ENCODE data around the gene OR6S1.

The OR6S1 gene

DNA sequence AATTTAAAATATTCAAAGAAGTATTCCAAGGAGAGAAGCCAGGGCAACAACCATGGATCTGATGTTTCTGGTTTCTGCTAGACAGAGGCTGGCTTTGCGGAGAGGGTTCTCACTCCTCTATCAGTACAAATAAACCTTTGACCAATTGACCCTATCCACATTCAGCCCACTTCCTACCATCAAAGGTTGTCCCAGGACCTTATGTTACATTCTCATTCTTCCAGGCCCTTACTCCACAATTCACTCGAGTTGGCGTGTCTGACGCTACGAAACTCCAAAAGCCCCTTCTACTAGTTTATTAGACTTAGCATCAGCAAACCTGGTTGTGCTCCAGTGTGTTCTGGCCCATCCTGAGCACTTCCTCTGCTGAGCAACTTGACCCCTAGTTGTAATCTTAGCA, 25.5 kb downstream of the OR6S1 start:
- no peak overlapping the region for H3K4me3 ChIP-seq (replicated peaks; ENCODE audit: low read depth, low read length)
- no peak for TF ChIP-seq CTCF (IDR thresholded peaks at IDR 0.05; ENCODE audit: insufficient read depth, low read length, poor library complexity, severe bottlenecking)
- no peak for DNase-seq (ENCODE audit: extremely low read depth, insufficient read length)
- H3K27me3 ChIP-seq (replicated peaks; ENCODE audit: control insufficient read depth, insufficient read depth, low read length) = no peaks in the 10 kb centered on the region
- H3K36me3 ChIP-seq (ENCODE audit: control insufficient read depth, insufficient read depth, low read length) = no peaks in the 10 kb centered on the region

- H3K36me3 ChIP-seq (ENCODE audit: control insufficient read depth, insufficient read depth, low read length) = no peaks in the 10 kb centered on the region
- TF ChIP-seq CTCF (IDR thresholded peaks at IDR 0.05; ENCODE audit: insufficient read depth, low read length, poor library complexity, severe bottlenecking) = no peak
- no peaks in the 10 kb centered on the region for H3K27me3 ChIP-seq (replicated peaks; ENCODE audit: control insufficient read depth, insufficient read depth, low read length)
- DNase-seq (ENCODE audit: extremely low read depth, insufficient read length) = no peak
- H3K4me3 ChIP-seq (replicated peaks; ENCODE audit: low read depth, low read length) = peak overlapping the region; percentile 49
Measured at GRCh38 chr14:20614038-20614840, 27.3 kb downstream of the OR6S1 start.

DNA sequence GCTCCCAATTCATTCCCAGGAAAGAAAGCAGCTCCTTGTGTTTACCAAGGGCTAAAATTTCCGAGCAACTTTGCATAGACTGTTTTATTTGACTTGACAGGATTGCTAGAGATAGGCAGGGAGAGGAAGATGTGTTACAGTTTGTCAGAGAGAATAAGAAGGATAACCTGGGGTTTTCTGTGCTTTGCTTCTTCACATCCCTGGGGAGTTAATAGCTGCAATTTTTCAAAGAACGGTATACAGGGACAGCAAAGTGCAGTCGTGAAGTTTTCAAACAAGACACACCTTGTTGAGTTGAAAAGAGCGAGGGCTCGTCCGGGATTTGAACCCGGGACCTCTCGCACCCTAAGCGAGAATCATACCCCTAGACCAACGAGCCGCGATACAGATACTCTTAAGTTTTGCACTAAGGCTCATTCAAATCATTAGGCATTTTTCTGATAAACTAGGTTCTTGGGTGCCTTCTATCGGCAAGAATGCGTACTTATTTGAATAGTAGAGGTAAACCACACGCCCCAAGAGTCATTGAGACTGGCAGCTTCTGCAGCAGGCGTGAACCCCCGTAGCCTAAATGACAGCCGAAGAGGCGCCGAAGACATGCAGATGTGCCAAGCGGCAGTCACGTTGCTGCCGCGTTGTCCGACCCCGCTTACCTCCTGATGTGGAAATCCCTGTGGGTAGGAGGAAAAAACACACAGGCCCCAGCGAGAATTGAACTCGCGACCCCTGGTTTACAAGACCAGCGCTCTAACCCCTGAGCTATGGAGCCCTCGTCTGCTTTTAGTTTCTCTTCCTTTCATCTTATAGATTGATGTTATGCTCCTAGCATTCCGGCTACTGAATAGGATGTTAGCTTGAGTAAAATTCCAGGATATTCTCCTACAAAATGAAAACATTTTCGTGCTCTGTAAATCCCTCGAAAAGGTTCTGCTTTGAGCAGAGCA, 28.1 kb downstream of the OR6S1 start:
- DNase-seq (ENCODE audit: extremely low read depth, insufficient read length) = peak; percentile 92
- H3K36me3 ChIP-seq (ENCODE audit: control insufficient read depth, insufficient read depth, low read length) = no peaks in the 10 kb centered on the region
- H3K4me3 ChIP-seq (replicated peaks; ENCODE audit: low read depth, low read length) = peak overlapping the region; percentile 49
- no peaks in the 10 kb centered on the region for H3K27me3 ChIP-seq (replicated peaks; ENCODE audit: control insufficient read depth, insufficient read depth, low read length)
- peak; percentile 39 for TF ChIP-seq CTCF (IDR thresholded peaks at IDR 0.05; ENCODE audit: insufficient read depth, low read length, poor library complexity, severe bottlenecking)

DNA sequence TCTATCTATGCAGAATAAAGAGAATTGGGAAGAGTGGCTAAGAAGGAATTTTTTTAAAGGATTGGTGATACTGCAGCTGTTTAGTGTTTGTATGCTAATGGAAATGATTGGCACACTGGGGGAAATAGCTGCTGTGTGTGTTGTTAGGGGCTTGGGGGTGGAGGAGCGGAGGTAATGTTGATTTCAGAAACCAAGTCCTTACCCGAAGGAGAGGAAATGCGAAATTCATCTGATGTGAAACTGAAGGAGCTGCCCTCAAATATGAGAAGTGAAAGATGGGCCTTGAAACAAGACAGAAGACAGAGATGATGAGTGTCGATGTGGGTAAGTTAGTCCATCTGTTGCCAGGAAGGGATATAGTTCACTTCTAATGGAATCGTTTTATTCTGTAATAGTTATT, 29.1 kb downstream of the OR6S1 start:
- H3K4me3 ChIP-seq (replicated peaks; ENCODE audit: low read depth, low read length) = no peak overlapping the region
- H3K36me3 ChIP-seq (ENCODE audit: control insufficient read depth, insufficient read depth, low read length) = no peaks in the 10 kb centered on the region
- no peak for TF ChIP-seq CTCF (IDR thresholded peaks at IDR 0.05; ENCODE audit: insufficient read depth, low read length, poor library complexity, severe bottlenecking)
- peak; percentile 39 for DNase-seq (ENCODE audit: extremely low read depth, insufficient read length)
- no peaks in the 10 kb centered on the region for H3K27me3 ChIP-seq (replicated peaks; ENCODE audit: control insufficient read depth, insufficient read depth, low read length)

DNA sequence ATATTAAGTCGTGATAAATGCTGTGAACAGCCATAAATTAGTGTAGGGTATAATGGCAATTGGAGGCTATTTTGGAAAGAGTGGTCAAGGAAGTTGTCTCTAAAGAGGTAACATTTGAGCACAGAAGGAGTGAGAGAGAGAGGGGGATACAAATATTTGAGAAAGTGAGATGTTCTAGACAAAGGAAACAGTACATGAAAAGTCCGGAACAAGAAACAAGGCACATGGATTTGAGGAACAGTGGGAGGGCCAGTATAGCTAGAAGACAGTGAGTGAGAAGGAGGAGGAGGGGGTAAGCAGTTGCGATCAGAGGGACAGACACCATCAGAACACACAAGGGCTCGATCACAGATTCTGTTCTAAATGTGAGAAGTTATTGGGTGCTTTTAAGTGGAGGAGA, 30.2 kb downstream of the OR6S1 start:
- no peak for DNase-seq (ENCODE audit: extremely low read depth, insufficient read length)
- TF ChIP-seq CTCF (IDR thresholded peaks at IDR 0.05; ENCODE audit: insufficient read depth, low read length, poor library complexity, severe bottlenecking) = no peak
- no peaks in the 10 kb centered on the region for H3K27me3 ChIP-seq (replicated peaks; ENCODE audit: control insufficient read depth, insufficient read depth, low read length)
- H3K4me3 ChIP-seq (replicated peaks; ENCODE audit: low read depth, low read length) = no peak overlapping the region
- no peaks in the 10 kb centered on the region for H3K36me3 ChIP-seq (ENCODE audit: control insufficient read depth, insufficient read depth, low read length)
